HFF-Myc (cell line): ENCODE measurements around the gene AGAP1.

Experiments used
- DNase-seq: peaks from one replicate; pipeline ENCODE4 v3.0.0-alpha.2; 2011; ENCODE audit warnings: low read depth; ENCODE audit errors: extremely low read depth
- H3K4me3 ChIP-seq: replicated peaks from 2 replicates; pipeline ENCODE4 v1.5.1; 2011; ENCODE audit warnings: low read depth, mild to moderate bottlenecking, control low read depth, low read length
- CTCF ChIP-seq: IDR thresholded peaks from 2 replicates; pipeline ENCODE4 v1.5.1; 2012; ENCODE audit warnings: mild to moderate bottlenecking, low read depth, low read length, control low read depth; ENCODE audit errors: missing control alignments

The AGAP1 gene

DNA sequence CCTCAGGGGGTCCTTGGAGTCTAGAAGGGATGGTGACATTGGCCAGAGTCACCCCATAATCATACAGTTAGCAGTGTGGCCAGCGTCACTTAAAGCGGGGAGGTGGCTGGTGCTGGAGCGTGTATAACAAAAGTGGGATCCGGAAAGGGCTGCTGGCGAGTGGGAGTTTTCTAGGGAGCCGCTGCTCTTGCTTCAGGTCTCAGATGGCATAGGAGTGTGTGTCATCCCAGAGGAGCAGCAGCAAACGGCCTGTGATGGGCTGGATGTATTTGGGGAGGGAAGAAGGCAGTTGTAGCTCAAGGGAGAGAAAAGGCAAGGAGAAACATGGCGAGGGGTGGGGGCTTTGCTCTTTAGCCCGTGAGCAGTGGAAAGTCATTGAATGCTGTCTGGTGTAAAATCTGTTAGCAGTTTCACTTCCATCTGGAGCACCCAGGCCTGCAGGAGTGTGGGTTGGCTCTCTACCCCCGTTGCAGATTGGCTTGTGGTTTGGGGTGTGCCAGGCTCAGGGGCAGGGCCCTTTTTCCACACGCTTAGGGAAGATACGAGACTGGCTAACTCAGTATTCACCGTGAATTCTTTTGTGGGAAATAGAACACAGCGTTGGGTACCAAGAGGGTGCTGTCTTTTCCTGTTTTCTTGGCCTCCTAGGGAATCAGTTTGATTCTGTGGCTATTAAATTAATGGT, 120.5 kb downstream of the AGAP1 start:
- H3K4me3 ChIP-seq: no peak overlapping the region
- TF ChIP-seq CTCF: no peak
- no peak for DNase-seq

GRCh38 chr2:235614900-235615712, 121.3 kb downstream of the AGAP1 start:
- no peak for DNase-seq
- H3K4me3 ChIP-seq: no peak overlapping the region
- no peak for TF ChIP-seq CTCF

DNA sequence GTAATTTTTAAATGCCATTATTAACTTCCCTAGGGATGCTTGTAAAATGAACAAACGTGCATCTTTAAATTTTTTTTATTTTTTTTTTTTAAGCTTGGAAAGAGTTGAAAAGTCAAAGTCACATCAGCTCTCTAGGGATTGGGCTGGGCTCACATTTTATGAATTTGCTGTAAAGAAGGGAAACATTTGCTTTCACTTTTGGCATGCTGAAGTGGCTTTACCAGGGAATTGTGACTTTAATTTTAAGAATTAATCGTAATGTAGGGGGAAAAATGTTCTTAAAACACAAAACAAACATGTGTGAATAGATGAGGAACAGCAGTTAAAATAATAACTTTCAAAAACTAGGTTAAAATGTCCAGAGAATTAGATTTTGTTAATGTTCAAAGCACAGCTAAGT, 123.0 kb downstream of the AGAP1 start:
- TF ChIP-seq CTCF: no peak
- no peak for DNase-seq
- no peak overlapping the region for H3K4me3 ChIP-seq

DNA sequence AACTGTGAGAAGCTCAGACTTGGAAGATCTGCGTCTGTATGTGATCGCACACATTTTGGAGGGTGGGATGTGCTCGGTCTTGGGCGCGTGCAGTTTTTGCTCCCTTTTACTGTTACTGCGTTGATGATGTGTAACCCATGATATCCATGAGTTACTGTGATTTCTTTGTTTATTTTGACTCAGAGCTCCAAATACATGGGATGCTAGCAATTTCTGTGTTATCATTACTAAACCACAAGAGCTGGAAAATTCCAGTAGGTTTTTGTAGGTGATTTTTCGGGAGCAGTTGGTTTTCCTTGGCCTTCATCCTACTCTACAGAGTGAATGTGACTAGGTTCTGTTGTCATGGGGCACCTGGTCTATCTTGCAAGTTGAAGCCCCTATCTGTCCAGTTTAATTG, 124.2 kb downstream of the AGAP1 start:
- no peak overlapping the region for H3K4me3 ChIP-seq
- no peak for TF ChIP-seq CTCF
- DNase-seq: no peak

GRCh38 chr2:235619544-235619943, 125.7 kb downstream of the AGAP1 start:
- H3K4me3 ChIP-seq: no peak overlapping the region
- no peak for TF ChIP-seq CTCF
- DNase-seq: no peak

DNA sequence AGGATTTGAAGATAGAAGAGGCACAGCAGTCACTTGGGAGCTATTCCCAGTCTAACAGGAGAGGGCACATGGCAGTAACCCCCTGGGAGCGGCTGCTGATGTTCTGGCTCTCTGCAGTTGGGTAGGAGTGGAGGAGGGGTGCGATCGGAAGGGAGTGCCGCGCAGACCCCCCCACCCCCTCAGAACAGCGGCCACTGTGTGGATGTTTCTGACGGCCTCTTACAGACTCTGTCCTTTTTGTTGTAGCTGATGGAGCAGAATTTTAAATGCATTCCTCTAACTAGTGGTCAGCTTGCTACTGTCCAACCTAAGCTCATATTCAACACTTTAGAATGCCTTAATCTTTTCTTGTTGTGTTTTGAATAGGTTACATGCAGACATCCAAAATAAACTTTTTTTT, 127.9 kb downstream of the AGAP1 start:
- DNase-seq: no peak
- no peak overlapping the region for H3K4me3 ChIP-seq
- TF ChIP-seq CTCF: no peak

DNA sequence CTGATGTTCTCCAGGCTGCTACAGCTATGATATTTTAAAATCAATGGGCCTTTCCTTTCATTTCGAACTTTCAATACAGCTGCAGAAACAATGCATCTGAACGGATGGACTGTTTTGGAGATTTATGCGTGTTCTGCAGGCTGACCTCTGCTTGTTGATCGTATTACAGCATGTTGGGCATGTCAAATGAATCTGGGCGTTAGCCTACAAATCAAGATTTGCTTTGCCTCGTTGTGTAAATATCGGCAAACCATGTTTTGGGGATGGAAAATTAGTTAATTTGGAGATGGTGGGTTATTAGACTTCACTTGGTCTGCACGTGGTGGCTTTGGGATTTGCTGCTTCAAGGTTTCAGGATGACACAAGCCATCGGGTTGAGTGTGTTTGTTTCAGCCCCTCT, 129.3 kb downstream of the AGAP1 start:
- no peak for TF ChIP-seq CTCF
- no peak overlapping the region for H3K4me3 ChIP-seq
- no peak for DNase-seq
